Stimulated activated CD4-positive, alpha-beta T cell treated with anti-CD3 and anti-CD28 coated beads, Interleukin-12 subunit alpha, Interleukin-12 subunit beta, amount 100 ng/mL, for 4 hours (primary cell): Measurements from ENCODE around the gene RUVBL2.

Experiments used
- DNase-seq: peaks from one replicate; pipeline ENCODE4 v3.0.0-alpha.2; 2020

The RUVBL2 gene

DNA sequence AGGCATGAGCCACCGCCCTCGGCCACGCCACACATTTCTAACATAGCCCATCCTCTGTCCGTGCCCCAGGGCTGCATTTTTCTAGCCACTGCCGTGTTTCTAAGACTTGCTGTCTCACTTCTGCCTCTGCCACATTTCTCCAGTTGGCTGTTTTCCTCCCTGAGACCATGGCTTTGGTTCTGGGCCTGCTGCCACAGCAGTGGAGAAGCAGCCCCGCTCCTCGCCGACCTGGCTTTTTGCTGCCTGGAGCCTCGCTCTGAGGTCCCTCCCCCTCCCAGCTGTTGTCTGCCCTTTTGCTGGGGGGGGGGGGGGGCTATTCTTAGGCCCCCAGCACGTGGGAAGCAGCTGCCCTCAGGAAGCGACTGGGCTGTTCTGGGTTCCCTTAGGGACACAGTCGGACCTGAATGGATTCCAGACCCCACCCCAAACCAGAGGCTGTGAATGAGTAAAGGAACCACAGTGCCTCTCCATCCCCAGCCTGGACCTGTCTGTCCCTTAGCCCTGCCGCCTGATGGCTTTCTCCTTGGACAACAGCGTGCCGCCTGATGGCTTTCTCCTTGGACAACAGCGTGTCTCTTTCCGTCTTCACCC, 3.9 kb upstream of the RUVBL2 start:
- no peak for DNase-seq

DNA sequence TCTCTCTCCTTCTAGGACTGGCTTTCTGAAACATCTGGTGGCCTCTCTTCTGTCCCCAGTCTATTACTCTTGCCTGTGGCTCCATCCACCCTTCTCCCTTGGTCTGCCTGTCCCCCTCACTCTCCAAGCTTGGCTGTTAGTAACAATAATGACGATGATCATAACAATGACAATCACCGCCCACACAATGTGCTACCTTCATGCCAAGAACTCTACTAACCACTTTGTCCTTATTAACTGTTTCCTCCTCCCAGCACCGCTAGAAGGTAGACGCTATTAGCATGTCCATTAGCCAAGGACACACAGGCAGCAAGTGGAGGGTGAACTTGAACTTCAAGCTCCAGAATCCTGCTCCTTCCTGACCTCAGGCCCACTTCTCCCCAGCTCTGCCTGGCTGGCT, 3.3 kb upstream of the RUVBL2 start:
- no peak for DNase-seq

DNA sequence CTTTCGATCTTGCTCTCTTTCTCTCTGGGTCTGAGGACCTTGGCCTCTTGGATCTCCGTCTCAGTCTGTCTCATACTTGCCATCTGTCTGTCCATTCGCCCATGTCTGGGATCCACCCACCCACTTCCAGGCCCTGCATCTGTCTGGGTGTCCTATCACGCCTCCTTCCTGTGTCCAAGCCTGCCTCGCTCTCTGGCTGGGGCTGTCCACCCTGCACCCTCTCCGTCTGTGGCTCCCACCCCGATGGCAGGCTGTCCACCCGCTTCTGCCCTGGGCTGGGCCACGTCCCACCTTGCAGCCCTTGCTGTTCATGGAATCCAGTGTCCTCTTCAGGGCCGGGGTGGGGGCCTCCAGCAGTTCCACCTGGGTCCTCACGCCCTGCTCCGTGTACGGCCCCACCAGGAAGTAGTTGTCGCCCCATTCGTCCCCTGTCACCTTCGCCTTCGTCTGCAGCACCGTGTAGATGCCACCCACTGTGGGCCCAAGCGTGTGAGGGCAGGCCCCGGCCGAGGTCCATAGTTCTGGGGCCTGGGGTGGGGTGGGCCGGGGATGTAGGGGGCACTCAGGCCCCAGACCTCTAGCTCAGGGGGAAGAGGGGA, 2.6 kb upstream of the RUVBL2 start:
- no peak for DNase-seq

DNA sequence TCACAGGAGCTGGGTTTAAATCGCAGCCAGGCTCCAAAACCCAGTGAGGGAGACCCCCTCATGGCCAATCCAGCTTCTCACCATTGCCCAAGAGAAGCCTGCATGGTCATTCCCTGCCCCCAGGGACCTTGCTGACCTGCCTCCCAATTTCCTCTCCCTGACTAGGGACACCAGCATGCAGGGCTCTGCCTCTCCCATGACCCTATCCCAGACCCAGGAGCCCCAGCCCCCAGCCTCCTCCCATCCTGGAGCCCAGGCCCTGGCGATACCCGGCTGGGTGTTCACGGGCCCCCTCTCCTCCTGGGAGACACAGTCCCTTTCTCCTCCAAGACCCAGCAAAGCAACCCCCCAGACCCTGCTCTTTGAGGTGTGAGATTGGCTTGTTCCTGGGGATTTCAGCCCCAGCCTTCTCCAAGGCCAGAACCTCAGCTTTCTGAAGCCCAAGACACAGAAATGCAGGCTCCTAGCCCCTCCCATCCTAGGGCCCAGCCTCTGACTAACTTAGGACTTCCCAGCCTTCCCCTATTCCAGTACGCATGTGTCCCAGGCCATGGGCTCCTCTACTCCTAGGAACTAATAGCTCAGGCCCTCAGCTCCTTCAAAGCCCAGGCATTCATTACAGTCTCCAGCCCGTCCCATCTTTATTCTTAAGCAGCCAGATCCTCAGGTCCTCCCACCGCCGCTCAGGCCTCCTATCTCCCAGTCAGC, 1.7 kb upstream of the RUVBL2 start:
- DNase-seq = no peak

DNA sequence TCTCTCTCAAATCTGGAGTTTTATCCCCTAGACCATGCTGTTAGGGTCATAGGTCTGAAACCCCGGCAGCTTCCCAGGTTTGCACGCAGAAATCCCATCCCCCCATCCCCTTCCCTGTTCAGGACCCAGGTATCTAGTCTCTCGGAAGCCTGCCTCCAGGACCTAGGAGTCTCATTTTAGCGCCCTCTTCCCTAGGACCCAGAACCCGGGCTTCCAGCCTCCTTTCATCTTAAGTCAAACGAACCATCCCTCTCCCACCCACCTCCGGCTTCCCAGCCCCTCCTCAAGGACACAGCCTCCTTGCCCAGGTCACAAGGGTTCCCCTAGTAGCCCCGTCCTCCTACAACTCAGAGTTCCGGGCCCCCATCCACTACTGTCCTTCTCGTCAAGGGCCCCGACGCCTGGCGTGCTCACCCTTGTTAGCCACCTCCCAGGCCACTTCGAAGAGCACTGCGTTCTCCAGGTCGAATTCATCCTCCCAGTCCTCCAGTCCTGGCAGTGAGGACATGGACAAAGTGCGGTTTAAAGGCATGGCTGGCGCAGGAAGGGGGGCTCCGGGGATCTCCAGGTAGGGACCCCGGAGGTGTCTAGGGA, 1.0 kb upstream of the RUVBL2 start:
- no peak for DNase-seq

DNA sequence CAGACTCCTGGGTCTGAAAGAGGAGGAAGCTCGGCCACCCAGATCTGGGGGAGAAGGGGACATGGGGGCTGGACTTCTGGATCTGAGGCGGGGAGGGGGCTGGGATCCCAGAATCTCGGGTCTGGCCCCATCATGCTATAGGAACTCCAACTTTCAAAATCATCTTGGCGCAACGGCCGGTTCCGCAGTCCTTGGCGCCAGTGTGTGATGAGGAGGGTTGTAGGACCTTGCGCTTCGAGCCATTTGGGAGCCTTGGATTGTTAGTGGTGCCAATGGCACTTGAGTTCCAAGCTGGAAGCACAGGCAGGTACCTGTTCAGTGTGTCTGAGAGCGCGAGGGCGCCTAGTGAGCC, 324 bp downstream of the RUVBL2 start:
- DNase-seq = no peak

- peak; percentile 50 for DNase-seq
Measured at GRCh38 chr19:48997972-48998371, 4.3 kb downstream of the RUVBL2 start.

GRCh38 chr19:48999481-49000325, 6.0 kb downstream of the RUVBL2 start:
- DNase-seq = peak; percentile 54

- no peak for DNase-seq
Measured at GRCh38 chr19:49004133-49004532, 10.4 kb downstream of the RUVBL2 start.

GRCh38 chr19:49004964-49005614, 11.4 kb downstream of the RUVBL2 start:
- no peak for DNase-seq

DNA sequence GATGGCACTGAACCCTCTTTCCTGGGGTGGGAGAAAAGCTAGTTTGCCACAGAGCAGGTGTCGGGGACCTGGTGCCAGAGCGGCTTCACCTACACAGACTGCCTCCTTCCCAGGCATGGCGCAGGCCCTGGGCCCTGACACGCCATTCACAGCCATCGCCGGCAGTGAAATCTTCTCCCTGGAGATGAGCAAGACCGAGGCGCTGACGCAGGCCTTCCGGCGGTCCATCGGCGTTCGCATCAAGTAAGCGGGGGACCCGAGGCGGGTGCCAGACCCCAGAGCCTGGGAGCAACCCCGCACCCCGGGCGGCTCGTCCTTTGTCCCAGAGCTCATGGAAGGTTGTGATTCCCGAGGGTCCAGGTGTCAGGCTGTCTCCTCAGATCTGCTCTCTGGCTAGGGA, 13.2 kb downstream of the RUVBL2 start:
- DNase-seq = no peak

DNA sequence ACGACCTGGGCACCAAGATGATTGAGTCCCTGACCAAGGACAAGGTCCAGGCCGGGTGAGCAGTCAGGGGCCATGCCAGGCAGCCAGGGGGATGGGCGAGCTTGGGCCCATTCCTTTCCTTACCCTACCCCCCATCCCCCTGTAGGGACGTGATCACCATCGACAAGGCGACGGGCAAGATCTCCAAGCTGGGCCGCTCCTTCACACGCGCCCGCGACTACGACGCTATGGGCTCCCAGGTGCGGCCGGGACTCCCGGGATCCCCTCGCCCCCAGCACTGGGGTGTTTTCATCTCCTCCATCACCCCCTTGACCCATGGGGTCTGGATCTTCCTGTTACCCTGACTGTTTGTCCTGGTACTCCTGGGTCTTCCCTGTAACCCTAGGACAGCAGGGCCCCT, 16.1 kb downstream of the RUVBL2 start:
- DNase-seq = no peak

DNA sequence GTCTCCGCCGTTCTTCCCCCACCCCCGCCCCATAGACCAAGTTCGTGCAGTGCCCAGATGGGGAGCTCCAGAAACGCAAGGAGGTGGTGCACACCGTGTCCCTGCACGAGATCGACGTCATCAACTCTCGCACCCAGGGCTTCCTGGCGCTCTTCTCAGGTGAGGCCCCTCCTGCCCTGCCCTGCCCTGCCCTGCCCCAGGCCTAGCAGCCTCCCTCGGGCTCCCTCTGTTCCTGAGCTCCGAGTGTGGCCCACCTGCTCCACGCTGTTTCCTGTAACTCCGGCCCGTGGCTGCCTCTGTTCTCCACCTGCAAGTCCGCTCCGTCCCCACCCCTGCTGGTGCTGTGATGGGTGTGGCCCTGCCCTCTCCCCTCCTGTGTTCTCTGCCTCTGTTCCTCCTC, 16.8 kb downstream of the RUVBL2 start:
- DNase-seq = no peak

- no peak for DNase-seq
Measured at GRCh38 chr19:49011194-49011593, 17.5 kb downstream of the RUVBL2 start.

- no peak for DNase-seq
Measured at GRCh38 chr19:49014123-49014869, 20.6 kb downstream of the RUVBL2 start.

DNA sequence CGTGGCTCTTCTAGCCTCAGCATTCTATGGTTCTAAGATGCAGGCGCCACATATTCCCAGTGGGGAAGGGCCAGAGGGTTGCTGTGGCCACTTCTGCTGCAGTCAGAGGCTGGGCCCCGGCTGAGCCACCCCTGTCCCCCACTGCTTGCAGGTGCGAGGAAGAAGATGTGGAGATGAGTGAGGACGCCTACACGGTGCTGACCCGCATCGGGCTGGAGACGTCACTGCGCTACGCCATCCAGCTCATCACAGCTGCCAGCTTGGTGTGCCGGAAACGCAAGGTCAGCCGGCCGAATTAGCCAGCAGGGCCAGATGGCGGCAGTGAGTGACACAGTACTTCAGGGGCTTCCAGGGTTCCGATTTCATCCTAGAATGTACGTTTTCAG, 21.2 kb downstream of the RUVBL2 start:
- no peak for DNase-seq

- DNase-seq = no peak
Measured at GRCh38 chr19:49016067-49016839, 22.6 kb downstream of the RUVBL2 start.

- DNase-seq = no peak
Measured at GRCh38 chr19:49017041-49017665, 23.5 kb downstream of the RUVBL2 start, which contains the start of gene LHB. LHB (minus strand) TSS chr19:49017091; CDS start chr19:49017081, 10 bp downstream.

DNA sequence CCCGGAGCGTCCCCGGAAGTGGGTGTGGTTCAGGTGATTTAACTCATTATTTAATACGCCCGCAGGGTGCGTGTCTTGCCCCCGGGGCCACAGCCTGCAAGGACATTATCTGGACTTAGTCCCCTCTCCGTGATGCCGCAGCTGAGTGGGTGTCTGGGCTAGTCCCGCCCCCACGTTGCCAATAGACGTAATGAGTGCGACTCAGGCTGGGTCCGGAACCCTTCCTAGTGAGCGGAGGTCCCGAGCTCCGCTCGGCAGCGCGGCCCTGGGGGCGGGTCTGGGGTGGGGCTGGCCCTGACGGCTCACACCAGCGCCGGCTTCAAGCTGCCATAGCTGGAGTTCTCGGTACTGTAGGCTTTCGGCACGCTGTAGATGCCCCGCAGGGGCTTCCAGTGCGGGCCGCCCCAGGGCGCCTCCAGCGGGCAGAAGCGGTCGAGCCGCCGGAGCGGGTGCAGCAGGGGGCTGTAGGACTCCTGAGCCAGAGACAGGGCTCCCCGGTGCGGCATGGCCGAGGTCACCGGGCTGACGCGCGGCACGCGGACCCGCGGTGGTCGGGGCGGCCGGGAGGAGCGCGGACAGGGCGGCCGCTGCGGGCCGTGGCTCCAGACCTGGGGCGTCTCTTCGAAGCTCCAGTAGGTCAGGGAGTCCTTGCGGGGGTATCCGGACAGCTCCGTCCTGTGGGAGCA, 24.1 kb downstream of the RUVBL2 start:
- peak; percentile 58 for DNase-seq
